Activated CD4-positive, alpha-beta T cell treated with anti-CD3 and anti-CD28 coated beads, Interleukin-2, amount 50 U/mL, for 48 hours (primary cell): ENCODE data around the gene F7.
"Not testable (repeated sequence)": the region's sequence is repeated elsewhere in the genome, so short reads cannot be mapped to it uniquely, and the experiment has no call there.

Source experiments
- DNase-seq, 2 experiments: peaks; one replicate each; pipeline ENCODE4 v3.0.0-alpha.2; 2020

Gene F7

GRCh38 chr13:113157206-113157928, 51.8 kb downstream of the F7 start:
- DNase-seq: no peak

- no peak for DNase-seq
Observed at GRCh38 chr13:113157929-113158747, 52.5 kb downstream of the F7 start, which contains the start of gene PROZ. PROZ (plus strand) TSS chr13:113158648; CDS start chr13:113158661, 13 bp downstream.

- no peak for DNase-seq
Observed at GRCh38 chr13:113158946-113159345, 53.4 kb downstream of the F7 start.

GRCh38 chr13:113159701-113160100, 54.1 kb downstream of the F7 start:
- DNase-seq: no peak

- DNase-seq: no peak
Observed at GRCh38 chr13:113160983-113161382, 55.4 kb downstream of the F7 start.

- DNase-seq: no peak
Observed at GRCh38 chr13:113161433-113161832, 55.8 kb downstream of the F7 start.

- DNase-seq: not testable (repeated sequence)
Observed at GRCh38 chr13:113161975-113162374, 56.4 kb downstream of the F7 start.

- DNase-seq: no peak
Observed at GRCh38 chr13:113162783-113163685, 57.4 kb downstream of the F7 start.

- no peak for DNase-seq
Observed at GRCh38 chr13:113164492-113164891, 58.9 kb downstream of the F7 start.

- no peak for DNase-seq
Observed at GRCh38 chr13:113166266-113166665, 60.7 kb downstream of the F7 start.

GRCh38 chr13:113166681-113167080, 61.1 kb downstream of the F7 start:
- DNase-seq: no peak

- no peak for DNase-seq
Observed at GRCh38 chr13:113167155-113167554, 61.6 kb downstream of the F7 start.

- no peak for DNase-seq
Observed at GRCh38 chr13:113167575-113167974, 62.0 kb downstream of the F7 start.

GRCh38 chr13:113168211-113168610, 62.6 kb downstream of the F7 start:
- no peak for DNase-seq

- DNase-seq: no peak
Observed at GRCh38 chr13:113169277-113170272, 64.0 kb downstream of the F7 start.
